ENCODE measurements around the gene PSD2.

Gene PSD2

GRCh38 chr5:139882316-139882715, 86.7 kb downstream of the PSD2 start:
- no peak for FAIRE-seq

- FAIRE-seq: no peak
Observed at GRCh38 chr5:139882961-139883539, 87.4 kb downstream of the PSD2 start.

GRCh38 chr5:139884144-139884543, 88.5 kb downstream of the PSD2 start:
- FAIRE-seq: no peak

- FAIRE-seq: no peak
Observed at GRCh38 chr5:139884734-139885133, 89.1 kb downstream of the PSD2 start.

- FAIRE-seq: no peak
Observed at GRCh38 chr5:139885172-139885856, 89.7 kb downstream of the PSD2 start.

GRCh38 chr5:139885857-139886208, 90.2 kb downstream of the PSD2 start:
- FAIRE-seq: no peak

GRCh38 chr5:139886213-139886612, 90.6 kb downstream of the PSD2 start:
- FAIRE-seq: no peak

- no peak for FAIRE-seq
Observed at GRCh38 chr5:139888370-139888769, 92.8 kb downstream of the PSD2 start.

- FAIRE-seq: no peak
Observed at GRCh38 chr5:139889410-139889809, 93.8 kb downstream of the PSD2 start.

GRCh38 chr5:139893873-139894272, 98.3 kb downstream of the PSD2 start:
- no peak for FAIRE-seq

Data from endometrium (tissue), 2 donors.